ENCODE results near the gene MYZAP.

The MYZAP gene

GRCh38 chr15:57634290-57634689, 42.6 kb downstream of the MYZAP start:
- Histone ChIP-seq H4K20me1 (ENCODE audit: insufficient read depth, low read length, poor library complexity, severe bottlenecking) (no peaks in the 10 kb centered on the region), H3K9ac (ENCODE audit: low read depth, low read length, poor library complexity, severe bottlenecking) (no peak overlapping the region), H3K36me3 (ENCODE audit: insufficient read depth, low read length) (no peaks in the 10 kb centered on the region), H3K27me3 (ENCODE audit: insufficient read depth, low read length, poor library complexity, severe bottlenecking) (peaks cover 12% of the 10 kb centered on the region), H3K79me2 (ENCODE audit: insufficient read depth, low read length) (no peaks in the 10 kb centered on the region), H3K9me3 (ENCODE audit: insufficient read depth, low read depth, low read length) (no peaks in the 10 kb centered on the region), H3K4me2 (ENCODE audit: low read depth, low read length, poor library complexity, severe bottlenecking) (no peak overlapping the region), H3K4me1 (ENCODE audit: insufficient read depth, low read length, poor library complexity, severe bottlenecking) (no peaks in the 10 kb centered on the region), H3K4me3 (ENCODE audit: low read length, poor library complexity, severe bottlenecking) (no peak overlapping the region), H2AFZ (ENCODE audit: low read length) (no peak overlapping the region), H3K9me2 (replicated peaks; ENCODE audit: low read depth, low read length) (no peaks in the 10 kb centered on the region), H3F3A (ENCODE audit: low read depth) (no peaks in the 10 kb centered on the region)
- no peak for TF ChIP-seq EZH2phosphoT487 (IDR thresholded peaks at IDR 0.05; ENCODE audit: borderline replicate concordance)
- TF ChIP-seq, protein P1, sequence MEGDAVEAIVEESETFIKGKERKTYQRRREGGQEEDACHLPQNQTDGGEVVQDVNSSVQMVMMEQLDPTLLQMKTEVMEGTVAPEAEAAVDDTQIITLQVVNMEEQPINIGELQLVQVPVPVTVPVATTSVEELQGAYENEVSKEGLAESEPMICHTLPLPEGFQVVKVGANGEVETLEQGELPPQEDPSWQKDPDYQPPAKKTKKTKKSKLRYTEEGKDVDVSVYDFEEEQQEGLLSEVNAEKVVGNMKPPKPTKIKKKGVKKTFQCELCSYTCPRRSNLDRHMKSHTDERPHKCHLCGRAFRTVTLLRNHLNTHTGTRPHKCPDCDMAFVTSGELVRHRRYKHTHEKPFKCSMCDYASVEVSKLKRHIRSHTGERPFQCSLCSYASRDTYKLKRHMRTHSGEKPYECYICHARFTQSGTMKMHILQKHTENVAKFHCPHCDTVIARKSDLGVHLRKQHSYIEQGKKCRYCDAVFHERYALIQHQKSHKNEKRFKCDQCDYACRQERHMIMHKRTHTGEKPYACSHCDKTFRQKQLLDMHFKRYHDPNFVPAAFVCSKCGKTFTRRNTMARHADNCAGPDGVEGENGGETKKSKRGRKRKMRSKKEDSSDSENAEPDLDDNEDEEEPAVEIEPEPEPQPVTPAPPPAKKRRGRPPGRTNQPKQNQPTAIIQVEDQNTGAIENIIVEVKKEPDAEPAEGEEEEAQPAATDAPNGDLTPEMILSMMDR (conservative IDR thresholded peaks at IDR 0.05; ENCODE audit: low read length): no peak

DNA sequence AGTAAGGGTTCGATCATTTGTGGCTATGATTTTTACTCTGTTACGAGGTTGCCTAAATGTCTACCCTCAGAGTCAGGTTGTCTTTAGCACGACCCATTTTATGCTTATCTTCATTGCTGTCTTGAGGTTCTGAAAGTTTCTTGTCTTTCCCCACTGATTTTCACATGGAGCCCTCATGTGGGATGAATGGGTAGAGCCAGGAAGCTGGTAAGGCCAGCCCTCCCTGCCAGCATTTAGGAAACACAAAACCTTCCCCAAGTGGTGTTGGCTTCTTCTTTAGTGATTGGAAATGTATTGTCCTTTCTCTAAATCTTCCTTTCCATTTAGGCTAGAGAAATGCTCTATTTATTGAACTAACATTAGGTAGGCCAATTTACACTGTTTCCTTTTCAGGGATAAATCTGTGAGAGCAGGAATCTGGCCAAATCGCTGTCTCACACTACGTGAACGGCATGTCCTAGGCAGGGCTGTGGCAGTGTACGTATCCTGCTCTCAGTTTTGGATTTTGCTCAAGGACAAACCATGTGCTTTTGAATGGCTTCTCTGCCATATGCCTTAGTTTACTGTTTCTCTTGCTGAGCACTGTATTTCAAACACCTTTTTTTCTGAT, 43.7 kb downstream of the MYZAP start:
- Histone ChIP-seq H3K9ac (ENCODE audit: low read depth, low read length, poor library complexity, severe bottlenecking) (no peak overlapping the region), H3K79me2 (ENCODE audit: insufficient read depth, low read length) (no peaks in the 10 kb centered on the region), H3F3A (ENCODE audit: low read depth) (no peaks in the 10 kb centered on the region), H3K4me3 (ENCODE audit: low read length, poor library complexity, severe bottlenecking) (no peak overlapping the region), H3K4me2 (ENCODE audit: low read depth, low read length, poor library complexity, severe bottlenecking) (no peak overlapping the region), H3K36me3 (ENCODE audit: insufficient read depth, low read length) (no peaks in the 10 kb centered on the region), H2AFZ (ENCODE audit: low read length) (no peak overlapping the region), H3K4me1 (ENCODE audit: insufficient read depth, low read length, poor library complexity, severe bottlenecking) (no peaks in the 10 kb centered on the region), H3K27me3 (ENCODE audit: insufficient read depth, low read length, poor library complexity, severe bottlenecking) (peaks cover 12% of the 10 kb centered on the region), H3K9me2 (replicated peaks; ENCODE audit: low read depth, low read length) (no peaks in the 10 kb centered on the region), H3K9me3 (ENCODE audit: insufficient read depth, low read depth, low read length) (no peaks in the 10 kb centered on the region), H4K20me1 (ENCODE audit: insufficient read depth, low read length, poor library complexity, severe bottlenecking) (no peaks in the 10 kb centered on the region)
- TF ChIP-seq, protein P1 (conservative IDR thresholded peaks at IDR 0.05; ENCODE audit: low read length): no peak
- no peak for TF ChIP-seq EZH2phosphoT487 (IDR thresholded peaks at IDR 0.05; ENCODE audit: borderline replicate concordance)

GRCh38 chr15:57637846-57638245, 46.1 kb downstream of the MYZAP start:
- no peak overlapping the region for H3K4me3 ChIP-seq (ENCODE audit: low read length, poor library complexity, severe bottlenecking)
- no peak overlapping the region for H3K4me2 ChIP-seq (ENCODE audit: low read depth, low read length, poor library complexity, severe bottlenecking)
- TF ChIP-seq EZH2phosphoT487 (IDR thresholded peaks at IDR 0.05; ENCODE audit: borderline replicate concordance): no peak
- TF ChIP-seq, protein P1 (conservative IDR thresholded peaks at IDR 0.05; ENCODE audit: low read length): no peak
- H3K9me3 ChIP-seq (ENCODE audit: insufficient read depth, low read depth, low read length): no peaks in the 10 kb centered on the region
- no peak overlapping the region for H2AFZ ChIP-seq (ENCODE audit: low read length)
- no peak overlapping the region for H3K9ac ChIP-seq (ENCODE audit: low read depth, low read length, poor library complexity, severe bottlenecking)
- H3K4me1 ChIP-seq (ENCODE audit: insufficient read depth, low read length, poor library complexity, severe bottlenecking): no peaks in the 10 kb centered on the region
- H3K36me3 ChIP-seq (ENCODE audit: insufficient read depth, low read length): no peaks in the 10 kb centered on the region
- peaks cover 10% of the 10 kb centered on the region for H3K27me3 ChIP-seq (ENCODE audit: insufficient read depth, low read length, poor library complexity, severe bottlenecking)
- H3K79me2 ChIP-seq (ENCODE audit: insufficient read depth, low read length): no peaks in the 10 kb centered on the region
- H3F3A ChIP-seq (ENCODE audit: low read depth): no peaks in the 10 kb centered on the region
- H4K20me1 ChIP-seq (ENCODE audit: insufficient read depth, low read length, poor library complexity, severe bottlenecking): no peaks in the 10 kb centered on the region
- H3K9me2 ChIP-seq (replicated peaks; ENCODE audit: low read depth, low read length): no peaks in the 10 kb centered on the region

Measured in Loucy (cell line).